ENCODE measurements around the gene FAM120C.

DNA sequence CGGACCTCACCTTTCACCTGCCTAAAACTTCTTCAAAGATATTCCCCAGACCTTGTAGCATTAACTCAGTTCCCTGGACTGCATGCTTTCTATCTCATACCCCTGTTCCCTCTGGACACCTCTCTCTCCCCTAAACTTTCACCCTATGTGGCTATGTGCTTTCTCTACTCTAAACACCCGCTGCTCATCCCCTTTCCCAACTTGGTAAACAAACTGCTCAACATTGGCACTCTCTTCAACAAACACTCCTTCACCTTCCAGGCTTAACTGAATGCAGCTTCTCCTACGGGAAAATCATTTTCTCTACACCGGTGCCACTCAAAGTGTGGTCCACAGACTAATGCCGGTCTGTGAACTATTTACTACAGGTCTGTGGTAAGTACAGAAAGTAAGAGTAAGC, 158.7 kb downstream of the FAM120C start:
- TF ChIP-seq EP300 (IDR thresholded peaks at IDR 0.05) (no peak), POLR2A (IDR thresholded peaks at IDR 0.05) (no peak)
- TF ChIP-seq, protein P1, sequence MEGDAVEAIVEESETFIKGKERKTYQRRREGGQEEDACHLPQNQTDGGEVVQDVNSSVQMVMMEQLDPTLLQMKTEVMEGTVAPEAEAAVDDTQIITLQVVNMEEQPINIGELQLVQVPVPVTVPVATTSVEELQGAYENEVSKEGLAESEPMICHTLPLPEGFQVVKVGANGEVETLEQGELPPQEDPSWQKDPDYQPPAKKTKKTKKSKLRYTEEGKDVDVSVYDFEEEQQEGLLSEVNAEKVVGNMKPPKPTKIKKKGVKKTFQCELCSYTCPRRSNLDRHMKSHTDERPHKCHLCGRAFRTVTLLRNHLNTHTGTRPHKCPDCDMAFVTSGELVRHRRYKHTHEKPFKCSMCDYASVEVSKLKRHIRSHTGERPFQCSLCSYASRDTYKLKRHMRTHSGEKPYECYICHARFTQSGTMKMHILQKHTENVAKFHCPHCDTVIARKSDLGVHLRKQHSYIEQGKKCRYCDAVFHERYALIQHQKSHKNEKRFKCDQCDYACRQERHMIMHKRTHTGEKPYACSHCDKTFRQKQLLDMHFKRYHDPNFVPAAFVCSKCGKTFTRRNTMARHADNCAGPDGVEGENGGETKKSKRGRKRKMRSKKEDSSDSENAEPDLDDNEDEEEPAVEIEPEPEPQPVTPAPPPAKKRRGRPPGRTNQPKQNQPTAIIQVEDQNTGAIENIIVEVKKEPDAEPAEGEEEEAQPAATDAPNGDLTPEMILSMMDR (IDR thresholded peaks at IDR 0.05), result no peak
